22Rv1 (cell line): ENCODE measurements around the gene TRIM9.

ENCODE experiments used
- H3K27ac ChIP-seq: fragments of 450-650 bp; 2 replicates; pipeline ENCODE4 v1.5.1; 2017
- CTCF ChIP-seq: fragments of 450-650 bp; IDR thresholded peaks from 2 replicates; pipeline ENCODE4 v1.5.1; 2017; ENCODE audit warnings: mild to moderate bottlenecking
- ZFX ChIP-seq: fragments of 450-650 bp; IDR thresholded peaks from 2 replicates; pipeline ENCODE4 v1.6.1; 2017; ENCODE audit warnings: antibody characterized with exemption, borderline replicate concordance

Gene TRIM9

GRCh38 chr14:51124029-51124428 lies 29.1 kb upstream of the TRIM9 start:
- H3K27ac ChIP-seq: no peak overlapping the region
- no peak for TF ChIP-seq CTCF
- no peak for TF ChIP-seq ZFX

DNA sequence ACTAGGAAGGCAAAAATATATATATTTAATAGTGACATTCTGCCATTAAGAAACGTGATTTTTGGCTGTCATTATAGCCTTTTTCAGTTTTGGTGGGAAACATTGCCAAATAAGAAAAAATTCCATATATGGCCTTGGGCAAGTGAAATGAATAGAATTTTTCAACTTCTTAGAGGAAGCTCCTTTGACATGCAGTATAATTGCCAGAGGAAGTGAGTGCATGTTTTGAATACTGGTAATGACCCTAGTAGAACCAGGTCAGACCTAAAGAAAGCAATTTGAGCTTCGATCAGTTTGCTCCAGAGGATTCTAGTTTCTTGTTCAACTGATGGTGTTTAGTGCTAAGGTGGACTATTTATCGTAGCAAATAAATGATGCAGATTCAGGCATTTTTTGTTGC lies 26.2 kb upstream of the TRIM9 start:
- H3K27ac ChIP-seq: no peak overlapping the region
- TF ChIP-seq ZFX (no peak), CTCF (no peak)

GRCh38 chr14:51119411-51120051 lies 24.6 kb upstream of the TRIM9 start:
- H3K27ac ChIP-seq: no peak overlapping the region
- no peak for TF ChIP-seq CTCF
- TF ChIP-seq ZFX: no peak

DNA sequence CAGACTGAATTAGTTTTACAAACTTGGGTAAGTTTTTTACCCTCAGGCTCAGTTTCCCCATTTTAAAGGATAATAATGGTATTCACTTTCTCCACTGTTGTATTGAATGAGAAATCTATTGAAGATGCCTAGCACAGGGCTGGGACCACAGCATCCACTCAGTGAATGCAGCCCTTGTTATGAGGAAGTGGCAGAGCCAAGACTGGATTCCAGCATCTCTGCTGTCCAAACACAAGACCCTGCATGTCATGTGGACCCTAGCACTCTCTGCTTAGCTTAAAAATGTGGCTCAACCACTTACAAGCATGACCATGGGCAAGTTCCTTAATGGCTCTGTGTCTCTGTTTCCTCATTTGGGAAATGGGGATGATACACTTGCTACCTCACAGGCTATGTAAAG lies 24.1 kb upstream of the TRIM9 start:
- no peak for TF ChIP-seq ZFX
- no peak for TF ChIP-seq CTCF
- no peak overlapping the region for H3K27ac ChIP-seq

GRCh38 chr14:51117593-51117992 lies 22.7 kb upstream of the TRIM9 start:
- TF ChIP-seq CTCF: no peak
- no peak for TF ChIP-seq ZFX
- no peak overlapping the region for H3K27ac ChIP-seq

- TF ChIP-seq CTCF (no peak), ZFX (no peak)
- no peak overlapping the region for H3K27ac ChIP-seq
Observed at GRCh38 chr14:51116682-51117081, 21.8 kb upstream of the TRIM9 start.

GRCh38 chr14:51109651-51110050 lies 14.7 kb upstream of the TRIM9 start:
- no peak overlapping the region for H3K27ac ChIP-seq
- no peak for TF ChIP-seq CTCF
- TF ChIP-seq ZFX: no peak
